SK-N-SH treated with all-trans-retinoic acid at 6 μM for 48 hours (cell line): ENCODE data around the gene ARHGAP4.

Experiments used
- ATAC-seq: fragments of 200-7000 bp; cut with Tn5 transposase; 3 replicates; pipeline ENCODE4 v1.9.1; 2020; ENCODE audit warnings: mild to moderate bottlenecking, moderate library complexity
- ARNTL ChIP-seq: fragments of 450-650 bp; formaldehyde crosslinking; IDR thresholded peaks from 2 replicates; pipeline ENCODE4 v1.5.0; 2020; ENCODE audit warnings: low read depth, mild to moderate bottlenecking, moderate library complexity, borderline replicate concordance
- BACH2 ChIP-seq: fragments of 250-450 bp; sonication (Bioruptor Pico); IDR thresholded peaks from 2 replicates; pipeline ENCODE4 v1.9.0; 2021; ENCODE audit warnings: mild to moderate bottlenecking, borderline replicate concordance
- CREB5 ChIP-seq: fragments of 250-450 bp; sonication (Bioruptor Pico); IDR thresholded peaks from 2 replicates; pipeline ENCODE4 v1.5.1; 2020; ENCODE audit warnings: low read depth, mild to moderate bottlenecking, moderate library complexity
- CSDC2 ChIP-seq: fragments of 250-450 bp; sonication (Bioruptor Pico); IDR thresholded peaks from 2 replicates; pipeline ENCODE4 v1.5.0; 2020; ENCODE audit warnings: mild to moderate bottlenecking, moderate library complexity
- CSRNP3 ChIP-seq: fragments of 250-450 bp; sonication (Bioruptor Pico); IDR thresholded peaks from 2 replicates; pipeline ENCODE4 v1.5.1; 2021; ENCODE audit warnings: mild to moderate bottlenecking, moderate library complexity
- ESRRG ChIP-seq: fragments of 250-450 bp; sonication (Bioruptor Pico); IDR thresholded peaks from 2 replicates; pipeline ENCODE4 v1.6.1; 2021; ENCODE audit warnings: mild to moderate bottlenecking
- GLIS3 ChIP-seq: fragments of 250-450 bp; sonication (Bioruptor Pico); IDR thresholded peaks from 2 replicates; pipeline ENCODE4 v1.5.0; 2020; ENCODE audit warnings: mild to moderate bottlenecking, moderate library complexity
- ISL1 ChIP-seq: fragments of 250-450 bp; sonication (Bioruptor Pico); IDR thresholded peaks from 2 replicates; pipeline ENCODE4 v2.1.2; 2022; ENCODE audit warnings: mild to moderate bottlenecking, moderate library complexity
- OSR1 ChIP-seq: fragments of 250-450 bp; sonication (Bioruptor Pico); IDR thresholded peaks from 2 replicates; pipeline ENCODE4 v1.8.0; 2022; ENCODE audit warnings: moderate library complexity, mild to moderate bottlenecking, inconsistent platforms
- PPARA ChIP-seq: fragments of 250-450 bp; sonication (Bioruptor Pico); IDR thresholded peaks from 2 replicates; pipeline ENCODE4 v1.5.0; 2020; ENCODE audit warnings: mild to moderate bottlenecking, borderline replicate concordance
- RARB ChIP-seq: fragments of 250-450 bp; sonication (Bioruptor Pico); IDR thresholded peaks from 2 replicates; pipeline ENCODE4 v1.8.0; 2021; ENCODE audit warnings: mild to moderate bottlenecking, moderate library complexity
- SNAI2 ChIP-seq: fragments of 250-450 bp; sonication (Bioruptor Pico); IDR thresholded peaks from 2 replicates; pipeline ENCODE4 v1.5.0; 2020; ENCODE audit warnings: mild to moderate bottlenecking, moderate library complexity
- TCF4 ChIP-seq: fragments of 250-450 bp; sonication (Bioruptor Pico); IDR thresholded peaks from 2 replicates; pipeline ENCODE4 v1.8.0; 2021; ENCODE audit warnings: mild to moderate bottlenecking, moderate library complexity, borderline replicate concordance
- TOX ChIP-seq: fragments of 250-450 bp; sonication (Bioruptor Pico); IDR thresholded peaks from 2 replicates; pipeline ENCODE4 v1.8.0; 2021; ENCODE audit warnings: mild to moderate bottlenecking, moderate library complexity, borderline replicate concordance
- TSHZ2 ChIP-seq: fragments of 250-450 bp; sonication (Bioruptor Pico); IDR thresholded peaks from 2 replicates; pipeline ENCODE4 v1.5.0; 2020; ENCODE audit warnings: mild to moderate bottlenecking, moderate library complexity
- ZC3H10 ChIP-seq: fragments of 250-450 bp; sonication (Bioruptor Pico); IDR thresholded peaks from 2 replicates; pipeline ENCODE4 v1.5.1; 2021; ENCODE audit warnings: mild to moderate bottlenecking, moderate library complexity
- ZFP3 ChIP-seq: fragments of 250-450 bp; sonication (Bioruptor Pico); IDR thresholded peaks from 2 replicates; pipeline ENCODE4 v1.5.0; 2020; ENCODE audit warnings: mild to moderate bottlenecking, moderate library complexity
- ZFP30 ChIP-seq: fragments of 450-650 bp; formaldehyde crosslinking; IDR thresholded peaks from 2 replicates; pipeline ENCODE4 v1.5.0; 2022; ENCODE audit warnings: mild to moderate bottlenecking, moderate library complexity
- ZNF565 ChIP-seq: fragments of 450-650 bp; formaldehyde crosslinking; conservative IDR thresholded peaks from 2 replicates; pipeline ENCODE4 v1.5.0; 2020; ENCODE audit warnings: low read depth, mild to moderate bottlenecking, moderate library complexity
- ZNF70 ChIP-seq: fragments of 450-650 bp; formaldehyde crosslinking; IDR thresholded peaks from 2 replicates; pipeline ENCODE4 v1.5.0; 2020; ENCODE audit warnings: mild to moderate bottlenecking, moderate library complexity
- ZNF8 ChIP-seq: fragments of 450-650 bp; formaldehyde crosslinking; IDR thresholded peaks from 2 replicates; pipeline ENCODE4 v1.5.0; 2020; ENCODE audit warnings: mild to moderate bottlenecking, moderate library complexity
- TF ChIP-seq, protein P1 (sequence below): fragments of 250-450 bp; sonication (Bioruptor Pico); IDR thresholded peaks from 2 replicates; pipeline ENCODE4 v1.8.0; 2020; ENCODE audit warnings: mild to moderate bottlenecking, moderate library complexity, borderline replicate concordance

ARHGAP4 gene

DNA sequence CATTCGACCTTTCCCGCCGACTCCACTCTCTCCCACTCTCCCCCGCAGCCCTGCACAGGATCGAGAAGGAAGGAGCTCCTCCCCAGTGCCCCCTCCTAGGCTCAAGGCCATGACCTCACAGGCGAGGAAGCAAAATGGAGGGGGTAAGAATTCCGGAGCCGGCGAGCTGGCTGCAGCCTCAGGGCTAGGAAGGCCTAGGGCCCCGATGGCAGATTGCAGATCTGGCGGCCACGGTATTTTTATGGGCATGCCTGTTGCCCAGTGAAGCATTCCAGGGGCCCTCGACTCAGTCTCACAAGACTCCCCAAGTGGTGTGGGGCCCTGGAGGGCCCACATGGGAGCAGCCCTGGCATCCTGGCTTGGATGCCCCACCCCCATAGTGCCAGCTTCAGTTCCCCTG lies 39.1 kb downstream of the ARHGAP4 start:
- no peak for ATAC-seq
- TF ChIP-seq GLIS3 (CRISPR knock-in tag) (no peak), BACH2 (CRISPR knock-in tag) (no peak), SNAI2 (CRISPR knock-in tag) (no peak), ZNF8 (CRISPR knock-in tag) (no peak), ZFP3 (no peak), ZC3H10 (CRISPR knock-in tag) (no peak), ISL1 (CRISPR knock-in tag) (no peak), ZNF70 (CRISPR knock-in tag) (no peak), TOX (CRISPR knock-in tag) (no peak), TCF4 (CRISPR knock-in tag) (no peak)

DNA sequence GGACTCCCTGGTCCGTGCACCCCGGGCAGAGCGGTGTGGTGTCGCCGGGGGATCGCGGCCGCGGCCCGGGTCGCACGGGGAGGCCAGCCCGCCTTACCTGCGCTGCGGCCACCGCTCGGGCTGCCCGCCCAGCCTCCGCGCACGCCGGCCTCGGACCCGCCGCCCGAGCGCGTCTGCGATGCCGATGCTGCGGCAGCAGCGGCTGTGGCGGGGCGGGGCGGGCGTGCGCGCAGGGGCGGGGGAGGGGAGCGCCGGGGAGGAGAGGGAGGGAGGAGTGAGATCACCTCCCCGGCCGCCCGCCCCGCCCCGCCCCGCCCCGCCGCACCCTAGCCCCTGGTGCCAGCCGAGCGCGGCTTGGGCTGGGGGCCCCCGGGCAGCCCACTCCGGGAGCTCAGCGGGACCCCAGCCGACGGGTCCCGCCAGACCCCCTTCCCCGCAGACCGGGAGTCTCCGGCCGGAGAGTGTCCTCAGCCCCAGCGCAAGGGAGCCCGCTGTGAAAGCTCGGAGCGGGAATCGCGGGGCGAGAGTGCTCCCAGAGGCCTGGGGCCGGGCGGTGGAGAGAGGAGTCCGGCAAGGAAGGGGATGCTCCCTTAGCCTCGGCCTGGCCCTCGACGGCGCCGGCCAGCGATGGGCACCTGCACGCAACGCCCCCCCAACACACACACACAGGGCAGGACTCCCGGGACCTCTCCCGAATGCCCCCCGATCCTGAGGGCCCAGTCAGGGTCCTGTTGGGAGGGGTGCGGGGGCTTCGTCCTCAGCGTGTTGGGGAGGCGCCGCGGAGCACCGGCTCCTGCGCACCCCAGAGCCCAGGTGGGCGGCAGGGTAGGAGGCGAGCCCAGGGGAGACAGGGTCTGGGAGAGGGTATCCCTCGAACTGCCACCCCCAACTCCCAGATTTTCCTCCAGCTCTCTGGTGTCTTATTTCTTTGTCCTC lies 39.8 kb downstream of the ARHGAP4 start, which contains the start of gene L1CAM:
L1CAM (minus strand) TSS at position 206 of the 936 bp plus-strand sequence. CDS start 10,337 bp downstream, outside the sequence.
- ATAC-seq, result no peak; the same call in 2 of the 3 replicates
- no peak for TF ChIP-seq RARB
- no peak for TF ChIP-seq SNAI2 (CRISPR knock-in tag)
- no peak for TF ChIP-seq ZNF70 (CRISPR knock-in tag)
- TF ChIP-seq GLIS3 (CRISPR knock-in tag), result no peak
- TF ChIP-seq PPARA (CRISPR knock-in tag), result no peak
- TF ChIP-seq TCF4 (CRISPR knock-in tag), result no peak
- TF ChIP-seq ZC3H10 (CRISPR knock-in tag), result no peak
- no peak for TF ChIP-seq CREB5 (CRISPR knock-in tag)
- TF ChIP-seq TSHZ2 (CRISPR knock-in tag), result no peak
- no peak for TF ChIP-seq ARNTL
- no peak for TF ChIP-seq CSRNP3
- no peak for TF ChIP-seq ZFP30 (CRISPR knock-in tag)
- no peak for TF ChIP-seq ZNF565 (CRISPR knock-in tag)
- no peak for TF ChIP-seq TOX (CRISPR knock-in tag)
- TF ChIP-seq CSDC2 (CRISPR knock-in tag), result no peak
- TF ChIP-seq, protein P1, sequence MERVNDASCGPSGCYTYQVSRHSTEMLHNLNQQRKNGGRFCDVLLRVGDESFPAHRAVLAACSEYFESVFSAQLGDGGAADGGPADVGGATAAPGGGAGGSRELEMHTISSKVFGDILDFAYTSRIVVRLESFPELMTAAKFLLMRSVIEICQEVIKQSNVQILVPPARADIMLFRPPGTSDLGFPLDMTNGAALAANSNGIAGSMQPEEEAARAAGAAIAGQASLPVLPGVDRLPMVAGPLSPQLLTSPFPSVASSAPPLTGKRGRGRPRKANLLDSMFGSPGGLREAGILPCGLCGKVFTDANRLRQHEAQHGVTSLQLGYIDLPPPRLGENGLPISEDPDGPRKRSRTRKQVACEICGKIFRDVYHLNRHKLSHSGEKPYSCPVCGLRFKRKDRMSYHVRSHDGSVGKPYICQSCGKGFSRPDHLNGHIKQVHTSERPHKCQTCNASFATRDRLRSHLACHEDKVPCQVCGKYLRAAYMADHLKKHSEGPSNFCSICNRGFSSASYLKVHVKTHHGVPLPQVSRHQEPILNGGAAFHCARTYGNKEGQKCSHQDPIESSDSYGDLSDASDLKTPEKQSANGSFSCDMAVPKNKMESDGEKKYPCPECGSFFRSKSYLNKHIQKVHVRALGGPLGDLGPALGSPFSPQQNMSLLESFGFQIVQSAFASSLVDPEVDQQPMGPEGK (CRISPR knock-in tag), result no peak

DNA sequence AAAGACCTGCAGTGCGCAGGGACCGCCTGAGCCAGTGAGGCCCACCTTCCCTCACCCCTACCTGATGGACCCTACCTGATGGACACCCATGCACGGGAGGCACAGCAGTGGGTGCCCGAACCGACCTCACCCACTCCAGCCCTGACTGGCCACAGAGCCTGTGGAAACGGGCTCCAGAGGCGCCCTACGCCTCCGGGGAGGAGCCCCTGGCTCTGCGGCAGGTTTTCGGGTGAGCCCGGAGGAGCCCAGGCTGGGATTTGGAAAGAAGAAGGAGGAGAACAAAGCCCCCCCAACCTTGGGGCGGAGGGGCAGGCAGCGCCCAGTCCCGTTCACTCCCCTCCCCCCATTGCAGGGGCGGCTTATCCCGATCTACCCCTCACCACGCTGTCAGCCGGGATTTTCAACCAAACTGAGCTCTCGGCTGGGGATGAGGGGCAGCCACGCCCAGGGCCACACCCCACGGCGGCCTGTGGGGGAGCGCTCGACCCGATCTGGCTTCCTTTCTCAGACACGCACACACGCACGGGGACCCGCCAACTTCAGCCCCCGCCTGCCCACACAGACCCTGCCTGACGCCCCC lies 40.8 kb downstream of the ARHGAP4 start:
- ATAC-seq, result no peak
- no peak for TF ChIP-seq ZNF70 (CRISPR knock-in tag)
- TF ChIP-seq CREB5 (CRISPR knock-in tag), result no peak
- TF ChIP-seq CSDC2 (CRISPR knock-in tag), result no peak
- TF ChIP-seq TOX (CRISPR knock-in tag), result no peak
- no peak for TF ChIP-seq RARB
- TF ChIP-seq ESRRG (CRISPR knock-in tag), result no peak
- no peak for TF ChIP-seq TCF4 (CRISPR knock-in tag)
- TF ChIP-seq ARNTL, result no peak
- no peak for TF ChIP-seq ZFP3
- TF ChIP-seq BACH2 (CRISPR knock-in tag), result no peak
- TF ChIP-seq CSRNP3, result no peak
- no peak for TF ChIP-seq OSR1 (CRISPR knock-in tag)
- TF ChIP-seq PPARA (CRISPR knock-in tag), result no peak
- TF ChIP-seq, protein P1 (CRISPR knock-in tag), result no peak
